Cardiac fibroblast (primary cell): ENCODE data around the gene STX3.
"Not testable (repeated sequence)": the region's sequence is repeated elsewhere in the genome, so short reads cannot be mapped to it uniquely, and the experiment has no call there.

Experiments used
- DNase-seq, 2 donors: peaks; one replicate each; pipeline versions ENCODE4 v3.0.0 to v3.0.0-alpha.2; 2010; ENCODE audit warnings: low read depth in 2 of 2
- H3K4me3 ChIP-seq, 2 donors: replicated peaks in 1 of 2; 1 replicate in 1 of 2; 2 replicates in 1 of 2; pipeline ENCODE4 v1.5.1; 2011; ENCODE audit warnings: low read depth in 2 of 2, low read length in 2 of 2, mild to moderate bottlenecking in 2 of 2, moderate library complexity in 1 of 2
- CTCF ChIP-seq: IDR thresholded peaks from one replicate; pipeline ENCODE4 v1.5.1; 2011; ENCODE audit warnings: low read depth, mild to moderate bottlenecking, low read length, inconsistent platforms

The STX3 gene

GRCh38 chr11:59815754-59816153 lies 60.6 kb downstream of the STX3 start:
- TF ChIP-seq CTCF = no peak
- DNase-seq = no peak
- no peak overlapping the region for H3K4me3 ChIP-seq

- not testable (repeated sequence) for DNase-seq
Measured at GRCh38 chr11:59816434-59816833, 61.3 kb downstream of the STX3 start.

GRCh38 chr11:59818572-59818971 lies 63.4 kb downstream of the STX3 start:
- no peak overlapping the region for H3K4me3 ChIP-seq
- no peak for TF ChIP-seq CTCF
- no peak for DNase-seq

More at GRCh38 chr11:59816434-59816833, 61.3 kb downstream of the STX3 start:
- H3K4me3 ChIP-seq = not testable (repeated sequence)

GRCh38 chr11:59822989-59823566 lies 67.9 kb downstream of the STX3 start:
- H3K4me3 ChIP-seq = no peak overlapping the region
- TF ChIP-seq CTCF = peak; percentile 72
- DNase-seq = peak; percentile 72 to 80

GRCh38 chr11:59829358-59829757 lies 74.2 kb downstream of the STX3 start:
- no peak overlapping the region for H3K4me3 ChIP-seq
- DNase-seq = no peak
- TF ChIP-seq CTCF = no peak

GRCh38 chr11:59833602-59834001 lies 78.4 kb downstream of the STX3 start:
- DNase-seq = no peak
- H3K4me3 ChIP-seq = no peak overlapping the region
- no peak for TF ChIP-seq CTCF

- no peak overlapping the region for H3K4me3 ChIP-seq
- DNase-seq = no peak
- no peak for TF ChIP-seq CTCF
Measured at GRCh38 chr11:59839615-59840014, 84.4 kb downstream of the STX3 start.
